Vagina (tissue), 2 donors: ENCODE measurements around the gene CST7. TPM values are rescaled to one million over a fixed set of nuclear protein-coding genes. Genes with fewer than 3 reads are reported as not detected.

Experiments used
- DNase-seq, 2 donors: peaks; one replicate each; pipeline ENCODE4 v3.0.0-alpha.2; 2017; ENCODE audit errors: extremely low spot score in 2 of 2
- H3K27ac ChIP-seq: fragments of 200-600 bp; sonication (generic); one replicate; pipeline ENCODE4 v1.5.1; 2019
- H3K27me3 ChIP-seq: fragments of 200-600 bp; sonication (generic); one replicate; pipeline ENCODE4 v1.5.1; 2019
- H3K36me3 ChIP-seq, 2 donors: fragments of 200-600 bp; sonication (generic); one replicate each; pipeline ENCODE4 v1.5.1; 2017 to 2019
- H3K4me1 ChIP-seq: fragments of 200-600 bp; sonication (generic); one replicate; pipeline ENCODE4 v1.5.1; 2019
- H3K4me3 ChIP-seq, 2 donors: fragments of 200-600 bp; sonication (generic); 1 replicate in 1 of 2; 2 replicates in 1 of 2; pipeline ENCODE4 v1.5.1; 2016 to 2019
- H3K9me3 ChIP-seq: fragments of 200-600 bp; sonication (generic); one replicate; pipeline ENCODE4 v1.5.1; 2019
- POLR2A ChIP-seq, 2 donors: fragments of 450-650 bp; IDR thresholded peaks; one replicate each; pipeline ENCODE4 v1.6.1; 2017; ENCODE audit warnings: antibody characterized with exemption in 2 of 2, mild to moderate bottlenecking in 2 of 2, moderate library complexity in 2 of 2
- POLR2AphosphoS5 ChIP-seq, 2 donors: sonication (generic); formaldehyde crosslinking; IDR thresholded peaks; one replicate each; pipeline ENCODE4 v1.9.0; 2017; ENCODE audit warnings: antibody characterized with exemption in 2 of 2, mild to moderate bottlenecking in 2 of 2, low read depth in 1 of 2; ENCODE audit not compliant: insufficient read depth in 1 of 2
- intact Hi-C: fragments of 100-400 bp; cut with DNase I; formaldehyde crosslinking; loops from one replicate; pipeline ENCODE4 v1.15.1; 2023
- total RNA-seq: library from RNA; depleted of rRNA; stranded (reverse); fragments of >200 nt; gene quantifications from one replicate; pipeline ENCODE4 v1.2.3, GENCODE V29; 2016
- TF ChIP-seq, protein P1 (sequence below), 3 experiments: fragments of 450-650 bp in 2 of 3; fragments of 200-600 bp in 1 of 3; sonication (generic) in 1 of 3; IDR thresholded peaks; one replicate each; pipeline ENCODE4 v1.5.1; 2017 to 2019; ENCODE audit warnings: antibody characterized with exemption in 3 of 3, mild to moderate bottlenecking in 2 of 3, moderate library complexity in 2 of 3

Gene CST7
- total RNA-seq, 1 donor from 2014 or later: 3.7 TPM

DNA sequence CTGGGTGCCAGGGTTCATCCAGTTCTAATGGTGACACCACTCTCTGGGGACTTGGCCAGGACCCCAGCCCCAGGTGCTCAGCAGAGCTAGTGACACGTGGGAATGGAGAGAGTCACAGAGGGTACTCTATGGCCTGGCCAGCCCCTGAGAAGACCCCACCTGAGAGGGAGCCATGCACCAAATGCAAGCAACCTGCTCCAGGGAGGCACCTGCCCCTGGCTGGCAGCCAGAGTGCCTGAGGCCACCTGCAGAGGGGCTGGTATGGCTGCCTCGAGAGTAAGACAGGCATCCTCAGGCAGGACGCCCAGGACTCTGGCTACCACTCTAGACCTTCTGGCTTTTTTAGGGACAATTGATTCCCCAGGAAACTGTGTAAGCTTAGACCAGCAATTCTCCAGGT lies 38.6 kb upstream of the CST7 start:
- H3K9me3 ChIP-seq: peaks cover 3% of the 10 kb centered on the region
- peak; percentile 78 to 81 for DNase-seq
- no peaks in the 10 kb centered on the region for H3K4me1 ChIP-seq
- H3K27ac ChIP-seq: no peak overlapping the region
- TF ChIP-seq, protein P1, sequence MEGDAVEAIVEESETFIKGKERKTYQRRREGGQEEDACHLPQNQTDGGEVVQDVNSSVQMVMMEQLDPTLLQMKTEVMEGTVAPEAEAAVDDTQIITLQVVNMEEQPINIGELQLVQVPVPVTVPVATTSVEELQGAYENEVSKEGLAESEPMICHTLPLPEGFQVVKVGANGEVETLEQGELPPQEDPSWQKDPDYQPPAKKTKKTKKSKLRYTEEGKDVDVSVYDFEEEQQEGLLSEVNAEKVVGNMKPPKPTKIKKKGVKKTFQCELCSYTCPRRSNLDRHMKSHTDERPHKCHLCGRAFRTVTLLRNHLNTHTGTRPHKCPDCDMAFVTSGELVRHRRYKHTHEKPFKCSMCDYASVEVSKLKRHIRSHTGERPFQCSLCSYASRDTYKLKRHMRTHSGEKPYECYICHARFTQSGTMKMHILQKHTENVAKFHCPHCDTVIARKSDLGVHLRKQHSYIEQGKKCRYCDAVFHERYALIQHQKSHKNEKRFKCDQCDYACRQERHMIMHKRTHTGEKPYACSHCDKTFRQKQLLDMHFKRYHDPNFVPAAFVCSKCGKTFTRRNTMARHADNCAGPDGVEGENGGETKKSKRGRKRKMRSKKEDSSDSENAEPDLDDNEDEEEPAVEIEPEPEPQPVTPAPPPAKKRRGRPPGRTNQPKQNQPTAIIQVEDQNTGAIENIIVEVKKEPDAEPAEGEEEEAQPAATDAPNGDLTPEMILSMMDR (IDR thresholded peaks at IDR 0.05): no peak
- TF ChIP-seq POLR2A (IDR thresholded peaks at IDR 0.05): no peak
- intact Hi-C loops: loop anchor here (5.0 kb wide), 1 partner anchor 423 kb away; no protein-coding TSS in a partner anchor
- H3K4me3 ChIP-seq: no peak overlapping the region
- H3K36me3 ChIP-seq: no peaks in the 10 kb centered on the region
- H3K27me3 ChIP-seq: no peaks in the 10 kb centered on the region

DNA sequence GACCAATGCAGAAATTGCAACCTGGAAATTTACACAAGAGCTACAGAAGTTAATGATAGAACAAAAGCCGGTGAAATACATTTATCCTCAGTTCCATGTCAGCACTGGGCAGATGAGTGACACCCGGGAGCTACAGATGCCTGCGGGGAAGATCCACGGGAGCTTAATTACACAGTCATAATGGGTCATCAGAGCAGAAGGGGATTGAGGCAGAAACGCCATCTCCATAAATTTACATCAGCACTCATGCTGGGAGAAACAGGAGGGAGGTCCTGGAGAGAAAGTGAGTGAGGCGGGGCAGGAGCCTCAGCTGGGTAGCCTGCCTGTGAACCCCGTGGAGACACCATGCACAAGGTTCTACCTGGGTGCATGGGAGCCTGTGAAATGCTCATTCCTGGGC lies 37.6 kb upstream of the CST7 start:
- no peak for TF ChIP-seq POLR2A (IDR thresholded peaks at IDR 0.05)
- TF ChIP-seq, protein P1 (IDR thresholded peaks at IDR 0.05): no peak
- TF ChIP-seq POLR2AphosphoS5 (IDR thresholded peaks at IDR 0.05; ENCODE audit: insufficient read depth in 1 of 2, low read depth in 1 of 2): no peak
- Histone ChIP-seq H3K27me3 (no peaks in the 10 kb centered on the region), H3K27ac (no peak overlapping the region), H3K4me1 (no peaks in the 10 kb centered on the region), H3K9me3 (peaks cover 3% of the 10 kb centered on the region), H3K36me3 (no peaks in the 10 kb centered on the region), H3K4me3 (no peak overlapping the region)
- intact Hi-C loops: loop anchor here (5.0 kb wide), 1 partner anchor 424 kb away; no protein-coding TSS in a partner anchor
- DNase-seq: peak; percentile 40 to 60

DNA sequence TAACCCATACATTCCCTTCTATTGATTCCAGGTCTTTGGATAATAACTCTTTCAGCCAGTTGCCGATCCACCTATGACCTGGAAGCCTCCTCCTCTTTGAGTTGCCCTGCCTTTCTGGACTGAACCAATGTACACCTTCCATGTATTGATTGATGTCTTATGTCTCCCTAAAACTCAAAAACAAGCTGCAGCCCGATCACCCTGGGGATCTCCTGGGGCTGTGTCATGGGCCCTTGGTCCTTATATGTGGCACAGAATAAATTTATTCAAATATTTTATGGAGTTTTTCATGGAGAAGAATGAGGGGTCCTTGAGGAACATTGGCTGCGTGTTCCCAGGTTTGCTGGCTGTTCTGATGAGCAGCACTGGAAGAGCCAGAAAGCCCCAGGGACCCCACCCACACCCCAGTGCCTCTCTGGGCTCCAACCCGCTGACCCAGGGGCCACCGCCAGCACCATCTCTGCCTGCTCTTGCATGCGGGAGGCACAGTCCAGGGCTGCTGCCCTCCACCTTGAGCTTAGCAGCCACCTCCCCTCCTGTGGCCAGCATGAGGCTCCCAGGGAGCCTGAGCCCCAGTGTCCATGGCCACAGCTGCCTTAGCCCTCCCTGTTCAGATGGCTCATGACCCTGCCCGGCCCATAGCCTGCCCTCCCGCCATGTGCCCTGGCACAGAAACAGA lies 36.5 kb upstream of the CST7 start:
- H3K27me3 ChIP-seq: no peaks in the 10 kb centered on the region
- intact Hi-C loops: loop anchor here (5.0 kb wide), 1 partner anchor 425 kb away; no protein-coding TSS in a partner anchor
- H3K4me1 ChIP-seq: no peaks in the 10 kb centered on the region
- H3K4me3 ChIP-seq: no peak overlapping the region
- TF ChIP-seq POLR2A (IDR thresholded peaks at IDR 0.05) (no peak), POLR2AphosphoS5 (IDR thresholded peaks at IDR 0.05; ENCODE audit: insufficient read depth in 1 of 2, low read depth in 1 of 2) (no peak)
- TF ChIP-seq, protein P1 (IDR thresholded peaks at IDR 0.05): no peak
- H3K36me3 ChIP-seq: no peaks in the 10 kb centered on the region
- H3K9me3 ChIP-seq: peaks cover 3% of the 10 kb centered on the region
- peak; percentile 62 to 70 for DNase-seq
- no peak overlapping the region for H3K27ac ChIP-seq

DNA sequence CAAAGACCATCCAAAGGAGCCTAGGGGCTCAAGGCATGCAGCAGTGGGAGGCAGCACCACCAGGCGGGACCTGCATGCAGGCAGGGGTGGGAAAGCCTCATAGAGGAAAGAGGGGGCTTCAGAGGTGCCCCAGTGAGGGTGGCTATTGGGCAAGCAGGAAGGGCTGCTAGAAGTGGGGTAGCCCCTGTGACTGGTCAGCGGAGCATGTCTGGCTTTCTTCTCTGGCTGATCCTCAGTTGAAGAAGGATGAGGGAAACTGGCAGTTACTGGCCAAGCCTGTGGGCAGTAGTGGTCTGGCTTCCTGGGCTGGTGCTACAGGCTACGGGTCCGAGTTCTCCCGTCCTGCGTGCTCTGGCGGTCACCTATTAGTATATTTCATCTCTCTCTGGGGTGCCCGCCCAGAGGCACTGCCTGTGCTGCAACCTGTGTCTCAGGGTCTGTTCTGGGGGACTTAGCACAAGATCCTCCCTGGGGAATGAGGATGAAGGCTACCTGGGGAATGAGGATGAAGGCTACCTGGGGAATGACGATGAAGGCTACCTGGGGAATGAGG lies 35.9 kb upstream of the CST7 start:
- Histone ChIP-seq H3K9me3 (peaks cover 3% of the 10 kb centered on the region), H3K36me3 (no peaks in the 10 kb centered on the region), H3K27me3 (no peaks in the 10 kb centered on the region), H3K4me3 (no peak overlapping the region), H3K4me1 (no peaks in the 10 kb centered on the region), H3K27ac (no peak overlapping the region)
- peak in 1 of 2 donors; percentile 77 for DNase-seq
- intact Hi-C loops: loop anchor here (5.0 kb wide), 1 partner anchor 426 kb away; no protein-coding TSS in a partner anchor
- TF ChIP-seq POLR2A (IDR thresholded peaks at IDR 0.05) (no peak), POLR2AphosphoS5 (IDR thresholded peaks at IDR 0.05; ENCODE audit: insufficient read depth in 1 of 2, low read depth in 1 of 2) (no peak)
- TF ChIP-seq, protein P1 (IDR thresholded peaks at IDR 0.05): no peak
